ENCODE results near the gene LRIG1.

Gene LRIG1

DNA sequence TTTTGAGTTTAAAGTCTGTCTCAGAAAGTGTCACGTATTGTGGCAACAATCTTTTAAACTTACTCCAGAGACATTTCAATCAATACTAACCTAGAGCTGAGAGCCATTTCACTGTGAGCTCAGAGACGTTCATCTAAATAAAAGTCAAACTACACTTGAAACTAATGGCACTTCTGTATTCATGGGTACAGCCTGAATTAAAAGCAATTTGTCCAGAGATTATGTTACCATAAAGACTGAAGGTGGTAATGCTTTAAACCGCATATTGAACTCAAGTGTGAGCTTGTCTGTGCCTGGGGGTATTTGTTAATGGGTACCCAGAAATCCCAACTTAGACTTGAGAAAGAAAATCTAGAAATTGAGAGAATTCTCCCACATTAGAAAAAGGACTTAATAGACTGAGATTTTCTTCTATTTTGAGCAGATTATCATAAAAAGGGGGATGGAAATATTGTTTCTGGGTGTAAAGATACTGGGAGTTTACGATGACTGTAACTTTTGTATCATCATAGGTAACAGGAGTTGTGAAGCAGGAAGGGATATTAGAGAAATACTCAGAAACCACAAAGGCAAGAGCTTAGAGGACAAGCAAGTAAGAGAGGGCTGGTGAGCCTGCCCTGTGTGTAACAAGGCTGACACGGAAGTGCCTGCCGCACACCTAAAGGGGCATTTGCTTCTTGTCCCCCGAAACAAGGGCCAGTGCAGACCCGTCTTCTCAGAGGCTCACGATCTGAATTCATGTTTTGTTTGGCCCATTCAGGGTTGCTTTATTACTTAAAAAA lies 36.9 kb downstream of the LRIG1 start:
- H3K4me1 ChIP-seq, result peaks cover 44 to 98% (median 91%) of the 10 kb centered on the region in 10 experiments
- peak overlapping the region in 9 of 11 experiments; percentile 0 to 86 (median 49); a peak in 17 of 22 replicates for H3K27ac ChIP-seq
- H3K36me3 ChIP-seq, result peaks cover 0 to 38% (median 33%) of the 10 kb centered on the region in 11 experiments; a peak in 15 of 22 replicates
- no peak overlapping the region for H3K4me3 ChIP-seq
- TF ChIP-seq Cebpa-rat (IDR thresholded peaks at IDR 0.05), result no peak
- H4K20me1 ChIP-seq, result peaks cover 0 to 62% (median 0%) of the 10 kb centered on the region in 11 experiments; a peak in 5 of 22 replicates
- H3K4me2 ChIP-seq, result peak overlapping the region; percentile 48 to 96 (median 85)
- no peaks in the 10 kb centered on the region for H3K9me3 ChIP-seq (replicated peaks in 1 of 11)
- H3K9ac ChIP-seq, result peak overlapping the region in 4 of 11 experiments; percentile 15 to 46 (median 22); a peak in 6 of 22 replicates
- peaks cover 0 to 4% (median 0%) of the 10 kb centered on the region in 11 experiments; a peak in 1 of 22 replicates for H3K27me3 ChIP-seq

DNA sequence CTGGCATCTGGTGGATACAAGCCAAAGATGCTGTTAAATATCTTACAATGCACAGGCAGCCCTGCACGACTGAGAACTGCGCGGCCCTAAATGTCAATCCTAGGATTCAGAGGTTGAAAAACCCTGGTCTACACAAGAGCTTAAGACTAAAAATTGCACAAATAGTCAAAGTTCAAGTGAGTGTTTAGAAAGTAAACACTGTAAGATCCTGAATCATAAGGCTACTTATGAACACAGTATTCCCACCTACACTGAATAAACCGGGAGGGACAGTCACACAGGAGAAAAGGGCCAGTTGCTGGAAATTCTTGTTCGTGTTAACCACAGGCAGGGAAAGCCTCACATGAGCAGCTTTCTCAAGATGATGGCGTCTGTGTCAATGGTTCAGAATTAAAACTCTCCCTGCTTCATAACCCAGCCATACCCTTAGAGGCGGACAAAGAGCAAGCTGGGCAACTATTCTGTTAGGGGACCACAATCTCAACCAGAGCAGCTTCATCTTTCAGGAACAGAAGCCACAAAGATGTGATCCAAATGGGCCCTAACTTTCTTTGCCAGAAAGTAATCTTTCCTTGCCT lies 37.7 kb downstream of the LRIG1 start:
- TF ChIP-seq Cebpa-rat (IDR thresholded peaks at IDR 0.05), result no peak
- Histone ChIP-seq H3K4me3 (no peak overlapping the region), H3K9ac (0 out of 22 replicates have a peak overlapping the region, but pooled peaks of 1 of the 11 experiments have one; percentile 14), H3K27me3 (peaks cover 0 to 4% (median 0%) of the 10 kb centered on the region in 11 experiments; a peak in 1 of 22 replicates), H3K27ac (peak overlapping the region in 6 of 11 experiments; percentile 9 to 86 (median 60); a peak in 7 of 22 replicates), H3K4me1 (peaks cover 36 to 98% (median 89%) of the 10 kb centered on the region in 10 experiments), H3K4me2 (peak overlapping the region in 10 of 11 experiments; percentile 48 to 96 (median 86); a peak in 18 of 22 replicates), H4K20me1 (peaks cover 0 to 65% (median 0%) of the 10 kb centered on the region in 11 experiments; a peak in 6 of 22 replicates), H3K36me3 (peaks cover 0 to 45% (median 34%) of the 10 kb centered on the region in 11 experiments; a peak in 15 of 22 replicates), H3K9me3 (replicated peaks in 1 of 11) (no peaks in the 10 kb centered on the region)

DNA sequence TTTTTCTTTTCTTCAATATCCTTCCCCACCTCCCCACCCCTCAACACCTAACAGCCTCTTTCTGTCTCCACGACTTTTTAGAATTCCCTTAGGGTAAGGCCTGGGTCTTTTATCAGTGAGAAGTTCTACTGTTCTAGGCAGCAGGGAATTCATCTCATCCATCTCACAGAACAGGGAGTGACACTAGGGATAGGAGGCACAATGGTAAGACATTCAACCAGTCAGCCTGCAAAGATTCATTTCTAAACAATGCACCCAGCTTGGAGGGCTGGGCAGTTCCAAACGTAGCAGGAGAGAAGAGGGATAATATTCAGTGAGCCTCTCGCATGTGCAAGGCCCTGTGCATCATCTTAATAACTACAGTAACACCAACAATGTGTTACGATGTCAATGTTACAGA lies 43.6 kb downstream of the LRIG1 start:
- peak overlapping the region in 4 of 11 experiments; percentile 19 to 65 (median 22); a peak in 8 of 22 replicates for H3K27ac ChIP-seq
- no peaks in the 10 kb centered on the region for H3K27me3 ChIP-seq
- H3K9me3 ChIP-seq (replicated peaks in 1 of 11), result no peaks in the 10 kb centered on the region
- TF ChIP-seq Cebpa-rat (IDR thresholded peaks at IDR 0.05), result no peak
- 0 out of 20 replicates have a peak overlapping the region, but pooled peaks of 1 of the 10 experiments have one; percentile 19 for H3K4me3 ChIP-seq
- peaks cover 49 to 98% (median 90%) of the 10 kb centered on the region in 10 experiments for H3K4me1 ChIP-seq
- H4K20me1 ChIP-seq, result peaks cover 0 to 75% (median 5%) of the 10 kb centered on the region in 11 experiments; a peak in 8 of 22 replicates
- peaks cover 0 to 70% (median 31%) of the 10 kb centered on the region in 11 experiments; a peak in 15 of 22 replicates for H3K36me3 ChIP-seq
- H3K4me2 ChIP-seq, result peak overlapping the region; percentile 72 to 92 (median 83)
- peak overlapping the region in 6 of 11 experiments; percentile 8 to 57 (median 44); a peak in 13 of 22 replicates for H3K9ac ChIP-seq

DNA sequence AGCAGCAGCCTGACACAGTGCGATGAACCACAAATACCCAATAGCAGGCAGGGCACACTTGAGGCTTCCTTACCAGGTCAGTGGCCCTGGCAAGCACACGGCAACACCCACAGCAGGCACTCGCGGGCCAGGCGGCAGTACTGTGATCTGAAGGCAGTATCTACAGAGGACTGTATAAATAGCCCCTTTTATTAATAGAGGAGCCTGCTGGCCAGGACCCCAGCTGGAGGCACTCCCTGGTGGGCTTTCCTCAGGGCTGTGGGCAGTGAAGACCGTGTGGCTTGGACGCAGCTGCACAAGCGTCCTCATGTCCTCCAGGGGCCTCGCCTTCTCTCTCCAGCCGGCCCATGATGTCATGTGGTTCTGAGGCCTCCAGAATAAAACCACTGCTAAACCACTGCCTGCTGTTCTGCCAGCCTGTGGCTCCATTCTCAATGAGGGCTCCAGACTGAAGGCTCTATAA lies 44.1 kb downstream of the LRIG1 start:
- peak overlapping the region; percentile 72 to 92 (median 83) for H3K4me2 ChIP-seq
- peaks cover 0 to 73% (median 5%) of the 10 kb centered on the region in 11 experiments; a peak in 8 of 22 replicates for H4K20me1 ChIP-seq
- peaks cover 0 to 70% (median 26%) of the 10 kb centered on the region in 11 experiments; a peak in 15 of 22 replicates for H3K36me3 ChIP-seq
- peaks cover 54 to 98% (median 90%) of the 10 kb centered on the region in 10 experiments for H3K4me1 ChIP-seq
- H3K27me3 ChIP-seq, result no peaks in the 10 kb centered on the region
- H3K9ac ChIP-seq, result peak overlapping the region in 8 of 11 experiments; percentile 7 to 57 (median 42); a peak in 14 of 22 replicates
- H3K4me3 ChIP-seq, result peak overlapping the region in 2 of 10 experiments; percentile 11 to 19; a peak in 2 of 20 replicates
- H3K9me3 ChIP-seq (replicated peaks in 1 of 11), result no peaks in the 10 kb centered on the region
- TF ChIP-seq Cebpa-rat (IDR thresholded peaks at IDR 0.05), result no peak
- H3K27ac ChIP-seq, result peak overlapping the region in 9 of 11 experiments; percentile 12 to 71 (median 54); a peak in 13 of 22 replicates

DNA sequence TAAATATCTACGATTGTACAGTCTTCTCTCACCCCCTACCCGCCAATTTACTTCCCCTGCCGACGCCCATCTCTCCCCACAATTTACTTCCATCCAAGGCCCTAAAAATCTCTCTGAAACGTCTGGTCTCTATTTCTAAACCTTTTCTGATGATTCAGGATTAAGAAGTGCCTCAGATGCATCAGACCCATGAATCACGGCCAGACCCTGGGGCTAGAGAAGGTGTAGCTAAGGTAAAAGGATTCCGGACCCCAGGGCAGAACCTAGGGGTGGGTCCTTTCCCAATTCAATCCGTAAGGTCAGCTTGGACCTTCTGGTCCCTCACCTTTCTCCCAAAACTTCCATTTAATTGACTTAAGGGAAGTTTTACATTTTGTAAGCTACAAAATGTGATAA lies 46.4 kb downstream of the LRIG1 start:
- peak overlapping the region in 4 of 10 experiments; percentile 1 to 20 (median 16); a peak in 6 of 20 replicates for H3K4me3 ChIP-seq
- TF ChIP-seq Cebpa-rat (IDR thresholded peaks at IDR 0.05), result no peak
- peak overlapping the region; percentile 34 to 68 (median 56); a peak in 17 of 22 replicates for H3K9ac ChIP-seq
- peaks cover 0 to 72% (median 9%) of the 10 kb centered on the region in 11 experiments; a peak in 10 of 22 replicates for H3K36me3 ChIP-seq
- peak overlapping the region; percentile 72 to 92 (median 83) for H3K4me2 ChIP-seq
- H3K9me3 ChIP-seq (replicated peaks in 1 of 11), result no peaks in the 10 kb centered on the region
- H3K4me1 ChIP-seq, result peaks cover 77 to 100% (median 99%) of the 10 kb centered on the region in 10 experiments
- H4K20me1 ChIP-seq, result peaks cover 0 to 66% (median 5%) of the 10 kb centered on the region in 11 experiments; a peak in 8 of 22 replicates
- peak overlapping the region; percentile 32 to 73 (median 63); a peak in 21 of 22 replicates for H3K27ac ChIP-seq
- H3K27me3 ChIP-seq, result no peaks in the 10 kb centered on the region

DNA sequence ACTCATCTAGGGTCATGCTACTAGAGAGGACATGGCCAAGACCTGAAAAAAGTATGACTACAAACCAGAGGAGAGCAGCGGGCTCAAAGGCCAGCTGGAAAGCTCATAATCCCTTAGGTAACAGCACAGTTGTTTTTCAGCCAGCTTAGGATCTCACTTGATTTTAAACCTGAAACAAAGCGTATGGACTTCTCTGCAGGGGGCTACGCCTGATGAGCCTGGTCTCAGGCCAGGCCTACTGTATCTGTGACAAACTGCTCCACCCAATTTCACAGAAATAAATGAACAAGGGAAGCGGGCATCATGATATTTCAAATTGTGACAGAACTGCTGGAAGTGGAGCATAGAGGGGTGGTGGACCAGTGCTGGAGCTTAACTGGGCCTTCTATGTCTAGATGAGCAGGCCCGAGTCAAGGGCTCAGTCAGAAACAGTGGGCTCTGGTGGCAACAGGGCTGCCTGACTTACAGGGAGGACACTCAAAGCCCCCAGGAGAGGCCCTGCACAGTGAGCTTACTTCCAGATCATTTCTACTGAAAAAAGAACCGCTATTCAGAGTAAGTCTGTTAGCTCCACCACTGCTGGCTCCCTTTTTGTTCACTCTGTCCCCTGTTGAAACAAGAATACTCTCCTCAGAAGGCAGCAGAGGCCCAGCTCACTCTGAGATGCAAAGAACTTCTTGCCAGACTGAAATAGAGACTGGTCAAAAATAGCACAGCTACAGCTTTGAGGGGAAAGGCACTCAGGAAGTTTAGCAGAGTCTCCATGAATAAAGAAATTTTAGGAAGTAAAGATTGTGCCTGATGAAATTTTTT lies 47.0 kb downstream of the LRIG1 start:
- Histone ChIP-seq H3K9me3 (replicated peaks in 1 of 11) (no peaks in the 10 kb centered on the region), H4K20me1 (peaks cover 0 to 66% (median 5%) of the 10 kb centered on the region in 11 experiments; a peak in 9 of 22 replicates)
- TF ChIP-seq Cebpa-rat (IDR thresholded peaks at IDR 0.05), result no peak

DNA sequence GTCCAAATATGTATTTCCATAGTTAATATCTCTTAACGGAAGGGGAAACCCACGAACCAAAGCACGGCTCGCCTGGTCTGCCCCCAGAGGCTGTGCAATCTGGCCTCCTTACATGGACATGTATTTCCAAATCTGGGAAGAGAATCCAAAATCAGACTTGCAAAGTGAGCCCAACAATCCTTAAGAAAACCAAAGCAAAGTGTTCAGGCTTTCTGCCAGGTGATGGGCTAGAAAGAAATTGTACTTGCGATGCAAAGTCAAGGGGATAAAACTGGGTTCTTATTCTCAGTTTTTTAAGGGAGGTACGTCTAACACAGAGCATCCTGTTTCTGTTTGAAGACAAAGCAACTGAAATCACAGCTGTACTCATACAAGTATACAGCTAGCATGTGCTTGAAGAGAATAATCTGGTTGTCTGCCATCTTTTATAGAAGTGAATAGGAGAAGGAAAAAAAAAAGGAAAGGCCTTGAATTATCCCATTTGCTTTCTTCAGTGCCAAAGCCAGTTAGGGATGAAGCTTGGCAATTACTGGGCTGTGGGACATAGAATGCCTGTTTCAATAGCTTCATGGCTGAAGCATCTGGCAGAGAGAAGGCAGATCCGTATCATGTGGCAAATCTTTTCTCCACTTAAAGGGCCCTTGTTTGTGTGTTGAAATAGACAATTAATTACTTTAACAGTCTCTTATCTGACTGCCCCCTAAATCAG lies 48.4 kb downstream of the LRIG1 start:
- peaks cover 0 to 56% (median 2%) of the 10 kb centered on the region in 11 experiments; a peak in 9 of 22 replicates for H4K20me1 ChIP-seq
- TF ChIP-seq Cebpa-rat (IDR thresholded peaks at IDR 0.05), result no peak
- peaks cover 0 to 75% (median 24%) of the 10 kb centered on the region in 11 experiments; a peak in 13 of 22 replicates for H3K36me3 ChIP-seq
- H3K9ac ChIP-seq, result peak overlapping the region in 4 of 11 experiments; percentile 3 to 68 (median 8); a peak in 4 of 22 replicates
- peak overlapping the region; percentile 62 to 92 (median 83) for H3K4me2 ChIP-seq
- H3K27ac ChIP-seq, result peak overlapping the region in 8 of 11 experiments; percentile 3 to 69 (median 55); a peak in 14 of 22 replicates
- H3K9me3 ChIP-seq (replicated peaks in 1 of 11), result no peaks in the 10 kb centered on the region
- H3K4me1 ChIP-seq, result peaks cover 84 to 100% (median 96%) of the 10 kb centered on the region in 10 experiments
- H3K4me3 ChIP-seq, result no peak overlapping the region
- H3K27me3 ChIP-seq, result no peaks in the 10 kb centered on the region

More for the DNA sequence above, 47.0 kb downstream of the LRIG1 start:
- Histone ChIP-seq H3K27ac (peak overlapping the region; percentile 32 to 73 (median 63); a peak in 21 of 22 replicates), H3K4me2 (peak overlapping the region; percentile 72 to 92 (median 83)), H3K4me1 (peaks cover 83 to 100% (median 99%) of the 10 kb centered on the region in 10 experiments), H3K36me3 (peaks cover 0 to 72% (median 10%) of the 10 kb centered on the region in 11 experiments; a peak in 10 of 22 replicates), H3K4me3 (peak overlapping the region in 4 of 10 experiments; percentile 1 to 20 (median 16); a peak in 4 of 20 replicates), H3K9ac (peak overlapping the region; percentile 34 to 68 (median 56); a peak in 18 of 22 replicates), H3K27me3 (no peaks in the 10 kb centered on the region)
